Measurements from ENCODE around the gene STARD4.

STARD4 gene

DNA sequence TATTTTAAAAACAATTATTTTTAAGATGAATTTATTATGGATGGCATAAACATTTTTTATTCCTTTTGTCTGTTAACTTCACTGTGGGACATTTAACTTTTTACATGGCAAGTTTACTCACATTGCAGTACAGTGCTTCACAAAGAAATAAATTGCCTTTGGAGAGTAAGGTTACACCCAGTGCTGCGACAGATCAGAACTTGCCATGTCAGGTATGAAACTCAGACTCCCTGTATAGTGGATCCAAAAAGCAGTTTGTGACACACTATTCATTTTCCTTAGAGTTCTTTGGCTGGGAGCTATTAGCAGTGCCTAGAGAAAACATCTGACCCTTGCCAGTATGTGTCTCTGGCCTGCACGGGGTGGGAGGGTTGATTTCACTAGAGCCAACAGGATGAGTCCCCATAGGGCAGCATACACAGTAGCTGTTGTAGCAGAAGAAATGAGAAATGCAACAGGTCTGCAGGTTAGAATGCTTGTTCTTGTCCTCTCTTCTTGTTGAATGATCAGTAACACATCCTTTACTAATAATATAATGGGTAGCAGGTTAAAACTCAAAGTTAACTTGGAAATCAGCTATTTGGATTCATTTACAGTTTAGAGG lies 42.9 kb downstream of the STARD4 start:
- no peak for DNase-seq

DNA sequence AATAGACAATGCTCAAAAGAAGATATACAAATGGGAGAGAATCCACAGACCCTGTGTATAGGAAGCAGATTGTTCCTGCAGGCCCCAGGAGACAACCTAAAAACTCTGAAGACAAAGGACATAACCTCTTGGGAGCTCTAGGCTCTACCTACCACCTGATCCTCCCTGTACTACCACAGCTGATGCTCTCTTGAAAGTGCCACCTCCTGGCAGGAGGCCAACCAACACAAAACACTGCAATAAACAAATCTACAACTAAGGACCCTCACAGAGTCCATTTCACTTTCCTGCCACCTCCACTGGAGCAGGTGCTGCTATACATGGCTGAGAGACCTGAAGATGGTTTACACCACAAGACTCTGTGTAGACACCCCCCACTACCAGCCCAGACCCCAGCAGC lies 49.0 kb downstream of the STARD4 start:
- DNase-seq: peak; percentile 7 to 48

DNA sequence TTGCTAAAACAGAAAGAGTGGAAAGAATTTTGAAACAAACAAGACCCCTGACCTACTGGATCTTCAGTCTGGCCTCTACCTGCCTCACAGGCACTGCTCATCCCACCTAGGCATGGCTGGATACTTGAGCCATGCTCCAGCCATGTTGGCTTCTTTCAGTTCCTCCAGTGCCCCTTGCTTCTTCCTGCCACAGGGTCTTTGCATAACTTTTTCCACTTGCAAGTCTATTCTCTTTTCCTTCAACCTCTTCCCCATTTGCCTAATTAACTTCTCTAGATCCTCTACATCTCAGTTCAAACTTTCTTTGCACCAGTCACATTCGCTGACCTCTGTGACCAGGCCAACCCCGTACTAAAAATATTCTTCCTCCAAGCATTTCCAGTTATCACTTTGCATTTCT lies 50.4 kb downstream of the STARD4 start:
- DNase-seq: no peak

DNA sequence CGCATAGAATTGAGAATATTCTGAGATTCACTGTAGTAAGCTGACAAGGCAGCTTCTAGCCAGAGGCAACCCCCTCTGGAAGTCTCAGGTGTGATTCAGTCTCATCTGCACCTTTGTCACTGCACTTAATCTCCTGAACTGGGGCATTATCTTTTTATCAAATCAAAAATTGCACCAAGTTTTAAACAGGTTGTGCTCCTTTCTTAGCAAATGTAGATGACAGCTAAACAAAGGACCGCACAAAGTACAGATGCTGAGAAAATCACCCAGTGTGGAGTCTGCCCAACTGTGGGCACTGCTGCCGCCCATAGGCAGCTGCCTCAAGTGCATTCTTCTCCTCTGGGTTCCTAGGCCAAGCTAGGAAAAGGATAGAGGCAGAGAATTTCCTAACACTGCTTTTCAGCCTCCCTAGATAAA lies 51.1 kb downstream of the STARD4 start:
- peak; percentile 22 to 72 for DNase-seq

DNA sequence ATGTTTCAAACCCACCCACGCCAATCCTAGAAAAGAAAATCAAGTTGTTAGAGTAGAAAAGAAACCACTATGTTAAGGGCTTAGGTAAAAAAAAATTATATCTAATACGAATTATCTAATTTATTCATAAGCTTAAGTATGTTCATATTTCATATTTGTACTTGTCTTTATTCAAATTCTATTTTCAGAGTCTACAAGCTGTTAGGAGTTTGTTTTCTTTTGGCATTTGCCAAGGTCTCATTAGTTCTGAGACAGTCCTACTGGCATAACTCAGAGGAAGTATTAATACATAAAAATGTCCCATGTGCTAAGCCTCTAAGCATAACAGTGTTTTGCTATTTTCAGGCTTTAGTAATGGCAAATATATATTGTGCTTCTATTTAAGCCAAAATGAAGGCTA lies 57.6 kb downstream of the STARD4 start:
- DNase-seq: no peak

DNA sequence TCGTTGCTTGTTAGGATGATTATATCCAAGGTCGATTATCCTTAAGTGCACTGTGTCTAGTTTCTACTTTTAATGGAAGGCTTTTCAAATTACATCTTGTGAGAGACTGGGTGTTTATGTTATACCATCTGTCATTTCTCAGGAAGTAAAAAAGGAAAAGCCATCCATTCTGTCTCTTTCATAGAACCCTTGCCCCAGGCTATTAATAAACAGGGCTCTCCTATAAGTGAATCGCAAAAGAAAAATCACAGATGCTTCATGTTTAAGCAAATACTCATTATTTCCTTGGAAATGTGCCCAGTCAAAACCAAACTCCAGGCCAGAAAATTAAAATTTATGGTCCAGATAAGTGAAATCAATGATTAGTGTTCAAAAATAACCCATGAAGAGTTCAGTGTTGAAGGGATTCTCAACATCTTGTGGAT lies 58.1 kb downstream of the STARD4 start:
- DNase-seq: peak; percentile 55 to 90

DNA sequence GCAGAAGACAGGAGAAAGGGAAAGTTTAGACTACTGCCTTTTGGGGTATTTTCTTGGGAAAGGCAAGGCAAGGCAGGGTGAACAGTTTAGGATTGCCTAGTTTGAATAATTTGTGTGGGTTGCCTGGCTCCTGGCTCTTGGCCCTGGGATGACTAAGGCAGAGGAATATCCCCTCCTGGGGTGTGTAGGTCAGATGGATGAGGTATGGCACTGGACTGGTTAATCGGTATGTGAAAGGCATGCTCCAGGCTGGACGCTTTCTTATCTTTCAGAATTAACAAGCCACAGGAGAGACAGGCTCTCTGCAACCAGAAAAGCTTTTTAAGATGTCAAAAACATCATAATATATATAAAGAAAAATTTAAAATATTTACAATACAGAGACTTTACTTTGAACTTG lies 58.6 kb downstream of the STARD4 start:
- peak; percentile 41 to 72 for DNase-seq

DNA sequence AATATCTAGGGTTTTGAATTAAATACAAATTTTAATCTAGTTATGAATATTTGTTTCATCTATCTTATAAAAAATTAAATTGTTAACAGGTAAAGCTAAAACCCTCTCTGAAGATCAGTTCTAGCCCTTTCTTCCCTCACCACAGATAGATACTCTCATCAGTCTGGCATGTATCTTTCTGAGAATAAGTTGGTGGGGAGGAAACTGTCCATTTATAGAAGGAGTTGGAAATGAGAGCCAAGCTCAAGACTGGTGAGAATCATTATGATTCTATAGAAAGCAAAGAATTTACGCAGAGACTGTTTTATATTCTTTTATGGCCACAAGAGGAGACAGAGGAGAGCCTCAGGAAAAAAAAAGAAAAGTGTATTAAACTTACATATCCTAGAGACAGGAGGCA lies 59.0 kb downstream of the STARD4 start:
- DNase-seq: no peak

DNA sequence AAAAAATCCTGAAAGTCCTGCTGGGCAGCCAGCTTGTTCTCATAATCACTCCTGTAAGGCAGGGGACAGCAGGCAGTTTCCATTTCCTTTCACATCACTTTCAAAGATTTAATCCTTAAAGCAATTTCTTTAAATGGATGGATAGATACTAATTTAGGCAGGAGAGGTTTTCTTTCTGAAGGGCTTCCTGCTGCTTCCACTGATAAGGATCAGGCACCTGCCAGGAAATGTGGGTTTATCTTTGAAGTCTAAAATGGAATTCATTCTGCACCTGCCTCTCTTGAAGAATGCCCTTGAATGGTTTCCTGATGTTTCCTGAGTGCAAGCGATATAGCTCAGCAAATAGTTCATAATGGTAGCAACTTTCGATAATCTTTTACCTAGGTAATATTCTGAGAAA lies 64.5 kb downstream of the STARD4 start:
- peak; percentile 24 to 71 for DNase-seq

DNA sequence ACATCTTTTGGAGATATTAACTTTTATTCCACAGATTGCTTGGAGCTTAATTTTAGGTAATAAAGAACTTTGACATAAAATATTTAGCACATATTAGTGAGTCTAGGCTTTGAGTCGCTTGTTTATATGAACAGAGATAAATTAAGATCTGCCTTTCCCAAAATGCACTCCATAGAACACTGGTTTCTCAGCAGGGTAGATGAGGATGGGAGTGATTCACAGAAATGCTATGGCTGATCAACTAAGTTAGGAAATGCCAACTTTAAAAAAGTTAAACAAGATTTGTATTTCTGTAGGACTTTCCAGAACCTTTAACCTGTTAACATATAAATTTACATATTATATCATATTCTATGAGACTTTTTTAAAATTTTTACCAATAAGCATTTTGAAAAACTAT lies 65.2 kb downstream of the STARD4 start:
- no peak for DNase-seq
